Erythroblast (primary cell): Measurements from ENCODE around the gene SHOC1.

Experiments
- GATA1 ChIP-seq: IDR thresholded peaks from 2 replicates; pipeline ENCODE4 v1.6.1; 2011; ENCODE audit warnings: low read depth, mild to moderate bottlenecking, control low read depth, low read length, moderate library complexity
- POLR2A ChIP-seq: IDR thresholded peaks from 2 replicates; pipeline ENCODE4 v1.6.1; 2011; ENCODE audit warnings: mild to moderate bottlenecking, low read length

DNA sequence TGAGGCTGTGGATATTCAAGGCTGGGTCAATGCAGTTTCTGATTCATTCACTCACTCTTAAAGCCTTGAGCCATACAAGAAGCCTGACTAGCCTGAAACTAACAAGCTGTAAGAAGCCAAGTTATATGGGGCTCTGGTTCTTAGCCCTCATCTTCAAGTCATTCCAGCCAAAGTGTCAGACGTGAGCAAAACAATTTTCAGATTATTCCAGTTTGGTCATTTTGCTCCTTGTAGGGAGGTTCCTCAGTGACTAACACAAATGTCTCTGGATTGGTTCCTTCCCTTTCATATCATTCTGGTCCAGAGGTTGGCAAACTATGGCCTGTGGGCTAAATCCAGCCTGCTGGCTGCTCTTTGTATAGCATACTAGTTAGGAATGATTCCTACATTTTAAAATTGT lies 12.5 kb upstream of the SHOC1 start:
- no peak for TF ChIP-seq POLR2A
- TF ChIP-seq GATA1 = no peak
